ENCODE results near the gene ANKRD2. TPM values are rescaled to one million over a fixed set of nuclear protein-coding genes. Genes with fewer than 3 reads are reported as not detected.

Gene ANKRD2
- total and polyA plus RNA-seq, 10 of the 15 experiments (the other 5 are each of a cell fraction or from before 2014, with no cell fraction given), result 0.18 to 0.23 TPM; not detected in 8

GRCh38 chr10:97547271-97547600 is 25.3 kb upstream of the ANKRD2 start (continued):
- no peak for TF ChIP-seq GABPA (IDR thresholded peaks at IDR 0.05; ENCODE audit: low read depth)

- no peaks in the 10 kb centered on the region; a peak in 1 of 4 replicates for H3K27me3 ChIP-seq (replicated peaks in 1 of 2; ENCODE audit: control insufficient read depth in 2 of 2, insufficient read depth in 2 of 2, low read length in 1 of 2)
- intact Hi-C loops (cut with micrococcal nuclease; ENCODE audit: unreplicated experiment) (no loop called here), in situ Hi-C loops (cut with MboI) (no loop called here)
- no peak overlapping the region for H3K9ac ChIP-seq (ENCODE audit: control insufficient read depth, insufficient read depth, low read length)
- ChIA-PET SMC1A (ENCODE audit: uncharacterized antibody, unreplicated experiment) (no interaction called here), CTCF (interaction anchor here (1.2 kb wide), 1 partner anchor 14 kb away, joined by 3 read pairs; no protein-coding TSS in a partner anchor), RAD21 (ENCODE audit: unreplicated experiment) (no interaction called here), POLR2A (no interaction called here)
- TF ChIP-seq NFYA (IDR thresholded peaks at IDR 0.05; ENCODE audit: borderline replicate concordance, low read depth, low read length), result no peak
- TF ChIP-seq NRF1 (conservative IDR thresholded peaks at IDR 0.05; ENCODE audit: low read depth, low read length), result no peak
- no peak for TF ChIP-seq ATF2 (IDR thresholded peaks at IDR 0.05; ENCODE audit: low read length)
- TF ChIP-seq CBX5 (IDR thresholded peaks at IDR 0.05; ENCODE audit: low read depth), result no peak
- no peak for TF ChIP-seq IKZF2 (IDR thresholded peaks at IDR 0.05)
- no peaks in the 10 kb centered on the region for H3K79me2 ChIP-seq (ENCODE audit: control insufficient read depth, insufficient read depth, low read length)
- BruUV-seq (replicated peaks), result no TSS peak
- ATAC-seq (no peak), DNase-seq (ENCODE audit: low read depth, low spot score) (no peak), FAIRE-seq (no peak)
- no peak overlapping the region for H3K27ac ChIP-seq (ENCODE audit: control insufficient read depth, insufficient read depth)
- H3K36me3 ChIP-seq (ENCODE audit: control insufficient read depth in 2 of 2, insufficient read depth in 2 of 2, low read length in 1 of 2), result no peaks in the 10 kb centered on the region
- H3K4me1 ChIP-seq (ENCODE audit: control insufficient read depth, insufficient read depth, low read length), result peaks cover 6% of the 10 kb centered on the region; the same call in 1 of the 2 replicates
- no peak overlapping the region for H2AFZ ChIP-seq (ENCODE audit: control insufficient read depth, low read depth, low read length)
- H3K4me2 ChIP-seq (ENCODE audit: control insufficient read depth, insufficient read depth), result no peak overlapping the region
- H4K20me1 ChIP-seq (ENCODE audit: control insufficient read depth, insufficient read depth), result no peaks in the 10 kb centered on the region
- WGBS (ENCODE audit: insufficient coverage, insufficient replicate concordance, low lambda C conversion rate, missing lambda C conversion rate), result 31% methylated on average over 4 of the region's 4 CpGs
- no peaks in the 10 kb centered on the region for H3K9me3 ChIP-seq (replicated peaks; ENCODE audit: control insufficient read depth, insufficient read depth, low read length)
- H3K4me3 ChIP-seq, result no peak overlapping the region
Measured at GRCh38 chr10:97547962-97548361, 24.6 kb upstream of the ANKRD2 start.

All from GM12878 (cell line).